ENCODE measurements around the gene LYST.

The LYST gene

DNA sequence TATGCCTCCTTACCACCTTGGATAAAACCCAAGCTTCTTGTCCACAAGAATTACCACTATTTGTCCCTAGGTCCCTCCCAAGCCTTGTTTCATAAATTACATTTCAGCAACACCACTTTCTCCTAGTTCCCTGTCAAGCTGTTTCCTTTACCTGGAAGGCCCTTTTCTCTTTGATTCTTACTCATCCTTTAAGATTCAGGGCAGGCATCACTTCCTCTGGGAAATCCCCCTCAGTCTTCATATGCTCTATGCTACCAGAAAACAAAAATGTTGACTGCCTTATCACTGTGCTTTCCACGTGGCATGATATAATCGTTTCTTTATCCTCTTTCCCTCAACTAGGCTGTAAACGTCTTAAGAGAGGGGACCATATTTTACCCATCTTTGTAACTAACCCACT, 102.7 kb downstream of the LYST start:
- Histone ChIP-seq H3K27ac (ENCODE audit: low read length) (no peak overlapping the region), H3F3A (ENCODE audit: insufficient read depth, low read length) (no peaks in the 10 kb centered on the region; the same call in 1 of the 2 replicates), H3K36me3 (replicated peaks; ENCODE audit: insufficient read depth, low read length) (no peaks in the 10 kb centered on the region), H3K4me1 (ENCODE audit: low read length) (peaks cover 13% of the 10 kb centered on the region; the same call in 1 of the 2 replicates), H3K27me3 (replicated peaks; ENCODE audit: insufficient read depth, low read length) (no peaks in the 10 kb centered on the region), H3K79me2 (ENCODE audit: low read length) (no peaks in the 10 kb centered on the region), H2AFZ (ENCODE audit: low read length) (no peak overlapping the region), H3K9me2 (replicated peaks; ENCODE audit: insufficient read depth, low read length) (no peaks in the 10 kb centered on the region), H3K9ac (ENCODE audit: low read length) (no peak overlapping the region), H3K4me3 (ENCODE audit: low read length) (no peak overlapping the region), H4K20me1 (ENCODE audit: insufficient read depth, low read length) (no peaks in the 10 kb centered on the region), H3K9me3 (replicated peaks; ENCODE audit: insufficient read depth, low read length) (no peaks in the 10 kb centered on the region), H3K4me2 (ENCODE audit: low read depth, low read length) (no peak overlapping the region)
- no peak for TF ChIP-seq EZH2 (optimal IDR thresholded peaks at IDR 0.05; ENCODE audit: low read depth, low read length)
- no peak for TF ChIP-seq EZH2phosphoT487 (IDR thresholded peaks at IDR 0.05; ENCODE audit: low read length)
- TF ChIP-seq, protein P1, sequence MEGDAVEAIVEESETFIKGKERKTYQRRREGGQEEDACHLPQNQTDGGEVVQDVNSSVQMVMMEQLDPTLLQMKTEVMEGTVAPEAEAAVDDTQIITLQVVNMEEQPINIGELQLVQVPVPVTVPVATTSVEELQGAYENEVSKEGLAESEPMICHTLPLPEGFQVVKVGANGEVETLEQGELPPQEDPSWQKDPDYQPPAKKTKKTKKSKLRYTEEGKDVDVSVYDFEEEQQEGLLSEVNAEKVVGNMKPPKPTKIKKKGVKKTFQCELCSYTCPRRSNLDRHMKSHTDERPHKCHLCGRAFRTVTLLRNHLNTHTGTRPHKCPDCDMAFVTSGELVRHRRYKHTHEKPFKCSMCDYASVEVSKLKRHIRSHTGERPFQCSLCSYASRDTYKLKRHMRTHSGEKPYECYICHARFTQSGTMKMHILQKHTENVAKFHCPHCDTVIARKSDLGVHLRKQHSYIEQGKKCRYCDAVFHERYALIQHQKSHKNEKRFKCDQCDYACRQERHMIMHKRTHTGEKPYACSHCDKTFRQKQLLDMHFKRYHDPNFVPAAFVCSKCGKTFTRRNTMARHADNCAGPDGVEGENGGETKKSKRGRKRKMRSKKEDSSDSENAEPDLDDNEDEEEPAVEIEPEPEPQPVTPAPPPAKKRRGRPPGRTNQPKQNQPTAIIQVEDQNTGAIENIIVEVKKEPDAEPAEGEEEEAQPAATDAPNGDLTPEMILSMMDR (IDR thresholded peaks at IDR 0.05; ENCODE audit: low read length): no peak
- DNase-seq: no peak

DNA sequence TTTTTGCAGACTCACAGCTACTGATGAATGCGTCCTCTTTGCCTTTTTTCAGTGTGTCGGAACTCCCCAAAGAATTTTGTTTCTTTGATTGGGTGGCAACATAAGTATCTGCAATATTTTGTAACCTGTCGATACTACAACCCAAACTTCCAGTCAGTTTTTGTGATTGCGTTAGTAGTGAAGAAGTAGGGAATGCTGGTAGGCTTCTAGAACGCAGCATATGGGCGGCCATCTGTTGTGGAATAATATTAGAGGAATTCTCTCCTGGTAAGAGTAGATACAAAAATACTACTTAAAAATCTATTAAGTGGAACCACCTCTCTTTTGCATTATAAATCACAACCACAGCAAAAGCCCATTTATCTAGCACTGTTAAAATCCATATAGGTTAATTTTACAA, 107.4 kb downstream of the LYST start:
- H4K20me1 ChIP-seq (ENCODE audit: insufficient read depth, low read length): no peaks in the 10 kb centered on the region
- H3K27me3 ChIP-seq (replicated peaks; ENCODE audit: insufficient read depth, low read length): no peaks in the 10 kb centered on the region
- no peaks in the 10 kb centered on the region for H3K9me2 ChIP-seq (replicated peaks; ENCODE audit: insufficient read depth, low read length)
- H2AFZ ChIP-seq (ENCODE audit: low read length): no peak overlapping the region
- H3K9me3 ChIP-seq (replicated peaks; ENCODE audit: insufficient read depth, low read length): no peaks in the 10 kb centered on the region
- no peak overlapping the region for H3K27ac ChIP-seq (ENCODE audit: low read length)
- TF ChIP-seq EZH2 (optimal IDR thresholded peaks at IDR 0.05; ENCODE audit: low read depth, low read length): no peak
- TF ChIP-seq EZH2phosphoT487 (IDR thresholded peaks at IDR 0.05; ENCODE audit: low read length): no peak
- TF ChIP-seq, protein P1 (IDR thresholded peaks at IDR 0.05; ENCODE audit: low read length): no peak
- H3F3A ChIP-seq (ENCODE audit: insufficient read depth, low read length): no peaks in the 10 kb centered on the region
- H3K9ac ChIP-seq (ENCODE audit: low read length): no peak overlapping the region
- H3K4me1 ChIP-seq (ENCODE audit: low read length): no peaks in the 10 kb centered on the region
- H3K79me2 ChIP-seq (ENCODE audit: low read length): no peaks in the 10 kb centered on the region
- H3K36me3 ChIP-seq (replicated peaks; ENCODE audit: insufficient read depth, low read length): no peaks in the 10 kb centered on the region
- DNase-seq: no peak
- no peak overlapping the region for H3K4me3 ChIP-seq (ENCODE audit: low read length)
- no peak overlapping the region for H3K4me2 ChIP-seq (ENCODE audit: low read depth, low read length)

DNA sequence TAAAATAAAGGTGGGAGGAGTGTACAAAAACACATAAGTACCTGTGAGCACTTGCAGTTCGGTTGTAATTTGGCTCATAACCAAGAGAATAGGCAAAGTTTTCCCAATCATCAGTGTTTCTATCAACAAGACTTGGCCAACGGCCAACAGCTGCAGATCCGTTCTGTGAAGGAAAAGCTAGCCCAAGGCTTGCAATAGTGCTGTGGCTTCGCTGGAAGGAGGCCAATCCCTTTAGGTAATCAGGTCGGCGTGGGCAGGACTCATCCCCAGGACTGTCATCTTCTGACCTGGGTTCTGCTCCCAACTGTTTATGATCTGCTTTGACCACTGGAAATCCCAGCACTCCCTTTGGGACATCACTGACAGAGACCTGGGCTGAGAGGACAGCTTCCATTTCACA, 107.8 kb downstream of the LYST start:
- Histone ChIP-seq H3K4me3 (ENCODE audit: low read length) (no peak overlapping the region), H3K4me2 (ENCODE audit: low read depth, low read length) (no peak overlapping the region), H3K27ac (ENCODE audit: low read length) (no peak overlapping the region), H3F3A (ENCODE audit: insufficient read depth, low read length) (no peaks in the 10 kb centered on the region), H3K79me2 (ENCODE audit: low read length) (no peaks in the 10 kb centered on the region), H3K9me2 (replicated peaks; ENCODE audit: insufficient read depth, low read length) (no peaks in the 10 kb centered on the region), H2AFZ (ENCODE audit: low read length) (no peak overlapping the region), H3K36me3 (replicated peaks; ENCODE audit: insufficient read depth, low read length) (no peaks in the 10 kb centered on the region), H3K27me3 (replicated peaks; ENCODE audit: insufficient read depth, low read length) (no peaks in the 10 kb centered on the region), H3K9ac (ENCODE audit: low read length) (no peak overlapping the region), H3K9me3 (replicated peaks; ENCODE audit: insufficient read depth, low read length) (no peaks in the 10 kb centered on the region), H4K20me1 (ENCODE audit: insufficient read depth, low read length) (no peaks in the 10 kb centered on the region), H3K4me1 (ENCODE audit: low read length) (no peaks in the 10 kb centered on the region)
- TF ChIP-seq, protein P1 (IDR thresholded peaks at IDR 0.05; ENCODE audit: low read length): no peak
- TF ChIP-seq EZH2 (optimal IDR thresholded peaks at IDR 0.05; ENCODE audit: low read depth, low read length) (no peak), EZH2phosphoT487 (IDR thresholded peaks at IDR 0.05; ENCODE audit: low read length) (no peak)
- DNase-seq: no peak

Data from MM.1S (cell line).